HUDEP-2 (cell line): ENCODE data around the gene UBA52.
A peak's percentile ranks its signal among the peaks of the same experiment; 100 is the strongest.

Source experiments
- DNase-seq, 76 experiments: peaks; one replicate each; lab custom pipeline; 2025; ENCODE audit not compliant: unreplicated experiment in 76 of 76; lab: John Stamatoyannopoulos, UW

UBA52 gene

GRCh38 chr19:18543814-18544475, 27.7 kb upstream of the UBA52 start:
- peak in 75 of 76 experiments; percentile 84 to 100 (median 98) for DNase-seq

GRCh38 chr19:18551631-18552030, 20.0 kb upstream of the UBA52 start:
- DNase-seq = no peak

GRCh38 chr19:18557411-18558201, 14.1 kb upstream of the UBA52 start, which contains the start of gene KXD1:
Gene KXD1 (plus strand): TSS chr19:18557870. CDS start chr19:18562057, 4,187 bp downstream.
- DNase-seq = peak in 75 of 76 experiments; percentile 69 to 100 (median 99)

GRCh38 chr19:18558202-18558555, 13.5 kb upstream of the UBA52 start:
- no peak for DNase-seq

GRCh38 chr19:18558604-18559003, 13.1 kb upstream of the UBA52 start:
- no peak for DNase-seq

- DNase-seq = no peak
These were observed 12.0 kb upstream of the UBA52 start for GRCh38 chr19:18559685-18560084.

- DNase-seq = no peak
These were observed 9.6 kb upstream of the UBA52 start for GRCh38 chr19:18562086-18562485.

- DNase-seq = no peak
These were observed 4.7 kb upstream of the UBA52 start for GRCh38 chr19:18566953-18567352.

GRCh38 chr19:18568367-18568766, 3.3 kb upstream of the UBA52 start:
- no peak for DNase-seq

- no peak for DNase-seq
These were observed 3.1 kb downstream of the UBA52 start for GRCh38 chr19:18574691-18575291.

GRCh38 chr19:18576383-18576782, 4.7 kb downstream of the UBA52 start:
- no peak for DNase-seq

- no peak for DNase-seq
These were observed 5.8 kb downstream of the UBA52 start for GRCh38 chr19:18577365-18577914.

- no peak for DNase-seq
These were observed 8.7 kb downstream of the UBA52 start for GRCh38 chr19:18580311-18580710.

- DNase-seq = peak in 5 of 76 experiments; percentile 25 to 36 (median 28)
These were observed 14.6 kb downstream of the UBA52 start for GRCh38 chr19:18586306-18586705.

GRCh38 chr19:18587561-18587960, 15.9 kb downstream of the UBA52 start:
- no peak for DNase-seq

GRCh38 chr19:18587962-18588610, 16.4 kb downstream of the UBA52 start:
- DNase-seq = peak in 1 of 76 experiments; percentile 48

- peak in 73 of 76 experiments; percentile 43 to 97 (median 82) for DNase-seq
These were observed 17.1 kb downstream of the UBA52 start, which contains the start of gene REX1BD for GRCh38 chr19:18588611-18589379. Gene REX1BD (plus strand): TSS chr19:18588798. CDS start chr19:18588802, 4 bp downstream.

- peak in 58 of 76 experiments; percentile 26 to 96 (median 65) for DNase-seq
These were observed 18.0 kb downstream of the UBA52 start for GRCh38 chr19:18589380-18590272.
